Measurements from ENCODE around the gene CD302.

The CD302 gene, protein sequence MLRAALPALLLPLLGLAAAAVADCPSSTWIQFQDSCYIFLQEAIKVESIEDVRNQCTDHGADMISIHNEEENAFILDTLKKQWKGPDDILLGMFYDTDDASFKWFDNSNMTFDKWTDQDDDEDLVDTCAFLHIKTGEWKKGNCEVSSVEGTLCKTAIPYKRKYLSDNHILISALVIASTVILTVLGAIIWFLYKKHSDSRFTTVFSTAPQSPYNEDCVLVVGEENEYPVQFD

GRCh38 chr2:159797543-159798375 is at the start of gene CD302:
Gene CD302, minus strand, starts transcription at chr2:159798208. Its CDS starts 10 bp downstream, at chr2:159798198.
- TF ChIP-seq, protein P1, sequence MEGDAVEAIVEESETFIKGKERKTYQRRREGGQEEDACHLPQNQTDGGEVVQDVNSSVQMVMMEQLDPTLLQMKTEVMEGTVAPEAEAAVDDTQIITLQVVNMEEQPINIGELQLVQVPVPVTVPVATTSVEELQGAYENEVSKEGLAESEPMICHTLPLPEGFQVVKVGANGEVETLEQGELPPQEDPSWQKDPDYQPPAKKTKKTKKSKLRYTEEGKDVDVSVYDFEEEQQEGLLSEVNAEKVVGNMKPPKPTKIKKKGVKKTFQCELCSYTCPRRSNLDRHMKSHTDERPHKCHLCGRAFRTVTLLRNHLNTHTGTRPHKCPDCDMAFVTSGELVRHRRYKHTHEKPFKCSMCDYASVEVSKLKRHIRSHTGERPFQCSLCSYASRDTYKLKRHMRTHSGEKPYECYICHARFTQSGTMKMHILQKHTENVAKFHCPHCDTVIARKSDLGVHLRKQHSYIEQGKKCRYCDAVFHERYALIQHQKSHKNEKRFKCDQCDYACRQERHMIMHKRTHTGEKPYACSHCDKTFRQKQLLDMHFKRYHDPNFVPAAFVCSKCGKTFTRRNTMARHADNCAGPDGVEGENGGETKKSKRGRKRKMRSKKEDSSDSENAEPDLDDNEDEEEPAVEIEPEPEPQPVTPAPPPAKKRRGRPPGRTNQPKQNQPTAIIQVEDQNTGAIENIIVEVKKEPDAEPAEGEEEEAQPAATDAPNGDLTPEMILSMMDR (IDR thresholded peaks at IDR 0.05; ENCODE audit: low read depth, low read length, missing control alignments): no peak
- peak within 1 kb of the TSS; percentile 74 for H3K4me3 ChIP-seq (ENCODE audit: low read depth, low read length)
- DNase-seq (ENCODE audit: low read depth): no peak

DNA sequence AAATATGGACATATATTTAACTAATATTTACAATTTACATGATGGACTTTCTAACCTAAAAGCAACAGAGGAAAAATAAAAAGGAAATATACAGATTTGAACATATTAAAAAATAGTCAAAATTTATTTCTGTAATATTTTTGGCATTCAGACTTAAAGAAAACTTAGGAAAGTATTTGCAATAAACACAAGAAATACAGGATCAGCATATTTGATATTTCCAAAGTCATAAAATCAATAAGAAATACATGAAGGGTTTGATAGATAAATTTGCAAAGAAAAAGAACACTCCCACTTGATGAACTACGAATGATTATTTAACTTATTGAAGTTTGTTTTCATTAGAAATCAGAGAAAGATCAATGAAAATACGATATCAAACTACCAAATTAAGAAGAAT is 48.6 kb upstream of the CD302 start:
- DNase-seq (ENCODE audit: low read depth): no peak
- TF ChIP-seq, protein P1 (IDR thresholded peaks at IDR 0.05; ENCODE audit: low read depth, low read length, missing control alignments): no peak
- H3K4me3 ChIP-seq (ENCODE audit: low read depth, low read length): no peak overlapping the region

DNA sequence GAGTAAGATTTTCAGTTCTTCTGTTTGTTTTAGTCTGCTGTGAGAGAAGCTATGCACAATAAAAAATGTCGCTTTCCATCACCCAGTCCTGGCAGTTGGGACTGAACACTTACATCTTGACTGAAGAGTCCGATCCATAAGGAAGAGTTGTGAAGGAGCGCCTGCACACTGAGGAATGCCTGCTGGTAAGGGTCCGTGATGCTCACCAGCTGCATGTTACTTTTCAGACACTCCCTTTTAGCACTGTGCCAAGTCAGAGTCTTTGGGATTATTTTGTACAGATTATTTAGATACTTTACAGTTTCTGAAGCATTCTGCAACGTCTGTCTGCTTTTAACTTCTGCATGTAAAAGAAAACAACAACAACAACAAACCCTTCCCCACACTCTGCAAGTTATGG is 42.6 kb upstream of the CD302 start:
- TF ChIP-seq, protein P1 (IDR thresholded peaks at IDR 0.05; ENCODE audit: low read depth, low read length, missing control alignments): no peak
- H3K4me3 ChIP-seq (ENCODE audit: low read depth, low read length): no peak overlapping the region
- DNase-seq (ENCODE audit: low read depth): no peak

DNA sequence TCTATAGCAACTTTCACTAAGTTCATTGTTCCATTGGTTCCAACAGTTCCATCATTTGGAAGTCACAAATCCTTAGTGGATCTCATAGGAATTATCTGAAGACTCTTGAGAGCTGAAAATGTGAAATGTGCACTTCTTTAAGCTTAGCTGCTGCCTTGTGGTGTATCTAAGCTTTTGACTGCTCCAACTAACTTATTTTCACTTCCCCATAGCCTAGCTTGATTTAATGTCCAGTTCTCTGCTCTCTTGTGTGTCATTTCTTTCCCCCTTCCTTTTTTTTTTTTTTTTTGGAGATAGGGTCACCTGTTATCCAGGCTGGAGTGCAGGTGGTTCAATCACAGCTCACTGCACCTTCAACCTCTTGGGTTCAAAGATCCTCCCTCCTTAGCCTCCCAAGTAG is 34.9 kb upstream of the CD302 start:
- DNase-seq (ENCODE audit: low read depth): no peak
- TF ChIP-seq, protein P1 (IDR thresholded peaks at IDR 0.05; ENCODE audit: low read depth, low read length, missing control alignments): no peak

DNA sequence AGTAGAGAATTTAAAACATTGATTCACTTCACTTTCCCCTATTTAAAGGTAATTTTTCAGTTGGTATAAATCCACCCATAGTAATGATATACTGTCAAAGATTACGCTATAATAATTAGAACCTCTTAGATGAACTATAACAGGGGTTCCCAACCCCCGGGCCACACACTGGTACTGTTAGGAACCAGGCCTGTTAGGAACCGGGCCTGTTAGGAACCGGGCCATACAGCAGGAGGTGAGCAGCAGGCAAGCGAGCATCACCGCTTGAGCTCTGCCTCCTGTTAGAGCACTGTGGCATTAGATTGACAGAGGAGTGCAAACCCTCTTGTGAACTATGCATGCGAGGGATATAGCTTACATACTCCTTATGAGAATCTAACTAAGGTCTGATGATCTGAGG is 34.0 kb upstream of the CD302 start:
- TF ChIP-seq, protein P1 (IDR thresholded peaks at IDR 0.05; ENCODE audit: low read depth, low read length, missing control alignments): no peak
- no peak for DNase-seq (ENCODE audit: low read depth)

More for the DNA sequence above, 34.9 kb upstream of the CD302 start:
- H3K4me3 ChIP-seq (ENCODE audit: low read depth, low read length): no peak overlapping the region

DNA sequence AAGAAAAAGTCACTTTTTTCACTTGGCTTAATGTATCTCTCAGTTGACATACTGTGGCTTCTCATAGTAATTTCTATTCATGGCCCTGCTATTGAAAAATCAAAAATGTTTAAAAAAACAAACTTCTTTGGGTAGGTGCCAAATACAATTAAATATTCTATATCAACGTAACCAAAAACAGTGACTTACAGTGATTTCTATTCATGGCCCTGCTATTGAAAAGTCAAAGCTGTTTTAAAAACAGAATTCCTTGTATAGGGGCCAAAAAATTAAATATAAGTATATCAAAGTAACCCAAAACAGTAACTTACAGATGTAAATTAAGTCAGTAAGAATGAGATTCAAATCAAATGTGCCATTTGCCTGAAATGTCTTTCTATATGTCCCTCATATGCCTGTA is 31.4 kb upstream of the CD302 start:
- DNase-seq (ENCODE audit: low read depth): no peak
- TF ChIP-seq, protein P1 (IDR thresholded peaks at IDR 0.05; ENCODE audit: low read depth, low read length, missing control alignments): no peak
- H3K4me3 ChIP-seq (ENCODE audit: low read depth, low read length): no peak overlapping the region

More for the DNA sequence above, 34.0 kb upstream of the CD302 start:
- H3K4me3 ChIP-seq (ENCODE audit: low read depth, low read length): no peak overlapping the region

Data from GM12864 (cell line).